NCI-H146 (cell line): Measurements from ENCODE around the gene BAHCC1.

Experiments
- DNase-seq: peaks from one replicate; lab custom pipeline; 2025; lab: John Stamatoyannopoulos, UW

Gene BAHCC1

DNA sequence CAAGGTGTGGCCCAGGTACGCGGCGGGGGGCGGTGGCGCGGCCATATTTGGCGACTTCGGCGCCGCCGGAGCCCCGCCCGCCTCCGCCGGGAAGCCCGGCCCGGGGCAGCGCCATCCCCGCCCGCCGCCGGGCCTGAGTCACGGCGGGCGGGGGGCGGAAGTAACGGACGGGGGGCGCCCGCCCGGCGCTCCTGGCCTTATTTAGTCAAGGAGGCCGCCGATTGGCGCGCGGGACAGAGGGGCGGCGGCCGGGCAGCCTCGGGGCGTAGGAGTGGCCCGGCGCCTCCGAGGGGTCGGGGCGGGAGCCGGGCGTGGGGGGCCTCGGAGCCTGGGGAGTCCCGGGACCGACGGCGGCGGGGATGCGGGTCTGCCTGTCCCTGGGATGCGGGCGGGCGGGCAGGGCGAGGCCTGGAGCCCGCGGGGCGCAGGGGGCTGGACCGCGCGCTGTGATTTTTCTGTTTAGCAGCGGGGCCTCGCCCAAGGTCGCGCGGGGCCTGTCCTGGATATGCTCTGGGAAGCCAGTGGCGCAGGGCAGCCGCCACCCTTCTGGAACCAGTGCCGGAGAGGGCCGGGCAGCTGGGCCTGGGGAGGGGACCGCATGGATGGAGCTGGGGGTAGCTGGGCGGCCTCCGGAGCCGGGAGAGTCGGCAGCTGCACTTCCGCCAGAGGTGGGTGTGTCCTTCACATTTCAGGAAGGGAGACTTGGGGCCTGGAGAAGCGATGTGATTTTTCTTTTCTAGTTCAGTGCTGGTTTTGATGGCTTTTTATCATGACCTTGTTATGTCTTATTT, 119.7 kb downstream of the BAHCC1 start:
- DNase-seq = peak; percentile 90

DNA sequence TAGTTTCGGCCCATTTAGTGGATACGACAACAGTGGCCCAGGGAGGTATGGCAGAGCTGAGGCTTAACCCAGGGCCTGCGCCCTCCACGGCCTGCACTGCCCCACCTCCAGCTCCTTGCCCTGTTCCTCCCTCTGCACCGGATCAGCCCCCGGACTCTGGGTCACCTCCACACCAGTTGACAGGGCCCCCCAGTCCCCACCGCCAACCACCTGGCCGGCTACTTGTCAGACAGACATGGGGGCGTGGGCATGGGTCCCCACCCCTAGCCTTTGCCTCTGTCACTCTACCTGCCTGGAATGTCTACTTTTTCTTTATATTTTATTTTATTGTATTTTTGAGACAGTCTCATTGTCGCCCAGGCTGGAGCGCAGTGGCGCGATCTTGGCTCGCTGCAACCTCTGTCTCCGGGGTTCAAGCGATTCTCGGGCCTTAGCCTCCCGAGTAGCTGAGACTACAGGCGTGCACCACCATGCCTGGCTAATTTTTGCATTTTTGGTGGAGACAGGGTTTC, 120.3 kb downstream of the BAHCC1 start:
- no peak for DNase-seq
